Activated CD4-positive, alpha-beta T cell treated with anti-CD3 and anti-CD28 coated beads, Interleukin-2, amount 50 U/mL, for 24 hours (primary cell): Measurements from ENCODE around the gene ADGRL3.
"Not testable (repeated sequence)": the region's sequence is repeated elsewhere in the genome, so short reads cannot be mapped to it uniquely, and the experiment has no call there.

Experiments
- DNase-seq, 2 donors: peaks; one replicate each; pipeline ENCODE4 v3.0.0-alpha.2; 2020; ENCODE audit warnings: low read depth in 1 of 2, low spot score in 1 of 2

Gene ADGRL3

GRCh38 chr4:61336916-61337315 is 136.8 kb downstream of the ADGRL3 start:
- no peak for DNase-seq

GRCh38 chr4:61342061-61342460 is 141.9 kb downstream of the ADGRL3 start:
- no peak for DNase-seq

GRCh38 chr4:61350932-61351331 is 150.8 kb downstream of the ADGRL3 start:
- DNase-seq, result no peak

- no peak for DNase-seq
Observed at GRCh38 chr4:61356696-61357095, 156.6 kb downstream of the ADGRL3 start.

GRCh38 chr4:61359301-61359700 is 159.2 kb downstream of the ADGRL3 start:
- DNase-seq, result no peak

GRCh38 chr4:61372817-61373216 is 172.7 kb downstream of the ADGRL3 start:
- not testable (repeated sequence) for DNase-seq

- no peak for DNase-seq
Observed at GRCh38 chr4:61373901-61374440, 173.8 kb downstream of the ADGRL3 start.

GRCh38 chr4:61374447-61374891 is 174.3 kb downstream of the ADGRL3 start:
- no peak for DNase-seq

- DNase-seq, result no peak
Observed at GRCh38 chr4:61375301-61375700, 175.2 kb downstream of the ADGRL3 start.

GRCh38 chr4:61376301-61376700 is 176.2 kb downstream of the ADGRL3 start:
- no peak for DNase-seq

- no peak for DNase-seq
Observed at GRCh38 chr4:61379406-61379805, 179.3 kb downstream of the ADGRL3 start.

- DNase-seq, result no peak
Observed at GRCh38 chr4:61380865-61381264, 180.7 kb downstream of the ADGRL3 start.

GRCh38 chr4:61385256-61385655 is 185.1 kb downstream of the ADGRL3 start:
- DNase-seq, result no peak

- DNase-seq, result not testable (repeated sequence)
Observed at GRCh38 chr4:61387372-61387771, 187.2 kb downstream of the ADGRL3 start.

GRCh38 chr4:61389640-61390039 is 189.5 kb downstream of the ADGRL3 start:
- DNase-seq, result no peak

- DNase-seq, result no peak
Observed at GRCh38 chr4:61395754-61396153, 195.6 kb downstream of the ADGRL3 start.

GRCh38 chr4:61397174-61397573 is 197.0 kb downstream of the ADGRL3 start:
- DNase-seq, result no peak

GRCh38 chr4:61400439-61401038 is 200.4 kb downstream of the ADGRL3 start:
- DNase-seq, result no peak

- no peak for DNase-seq
Observed at GRCh38 chr4:61401771-61402170, 201.6 kb downstream of the ADGRL3 start.

- DNase-seq, result no peak
Observed at GRCh38 chr4:61405307-61405706, 205.2 kb downstream of the ADGRL3 start.

- DNase-seq, result no peak
Observed at GRCh38 chr4:61406677-61407076, 206.6 kb downstream of the ADGRL3 start.

GRCh38 chr4:61407642-61408618 is 207.8 kb downstream of the ADGRL3 start:
- DNase-seq, result no peak
